ENCODE measurements around the gene IGFBP1. TPM values are rescaled to one million over a fixed set of nuclear protein-coding genes. Genes with fewer than 3 reads are reported as not detected.

Gene IGFBP1
- total and polyA plus RNA-seq, 2 of the 13 experiments (the other 11 are each of a cell fraction or from before 2014, with no cell fraction given), result 5.4 to 885 TPM

- TF ChIP-seq ZNF761 (CRISPR knock-in tag; conservative IDR thresholded peaks at IDR 0.05) (peak; percentile 89), RARA (CRISPR knock-in tag; IDR thresholded peaks at IDR 0.05) (peak; percentile 98), CENPX (CRISPR knock-in tag; IDR thresholded peaks at IDR 0.05) (no peak), EHMT2 (IDR thresholded peaks at IDR 0.05; ENCODE audit: borderline replicate concordance, low read depth, low read length) (0 out of 2 replicates have a peak, but pooled peaks have one; percentile 53), REPIN1 (CRISPR knock-in tag; IDR thresholded peaks at IDR 0.05; ENCODE audit: borderline replicate concordance, low read depth) (peak; percentile 37; the same call in 1 of the 2 replicates), FOXC1 (CRISPR knock-in tag; IDR thresholded peaks at IDR 0.05; ENCODE audit: borderline replicate concordance) (peak; percentile 75; the same call in 1 of the 2 replicates), PTBP1 (IDR thresholded peaks at IDR 0.05; ENCODE audit: low read depth, low read length, poor library complexity, severe bottlenecking) (no peak), ZNF18 (CRISPR knock-in tag; IDR thresholded peaks at IDR 0.05; ENCODE audit: insufficient replicate concordance) (peak; percentile 86), KMT2B (CRISPR knock-in tag; IDR thresholded peaks at IDR 0.05) (peak; percentile 69; the same call in 1 of the 2 replicates), ZNF597 (CRISPR knock-in tag; IDR thresholded peaks at IDR 0.05) (no peak), ZNF615 (CRISPR knock-in tag; IDR thresholded peaks at IDR 0.05; ENCODE audit: borderline replicate concordance) (no peak), FOXA3 (CRISPR knock-in tag; IDR thresholded peaks at IDR 0.05) (peak; percentile 98), KAT2B (IDR thresholded peaks at IDR 0.05; ENCODE audit: borderline replicate concordance, low read depth, low read length) (no peak), ZNF660 (CRISPR knock-in tag; IDR thresholded peaks at IDR 0.05; ENCODE audit: borderline replicate concordance, low read depth) (no peak), ZNF121 (CRISPR knock-in tag; IDR thresholded peaks at IDR 0.05) (peak; percentile 56), TFDP1 (CRISPR knock-in tag; IDR thresholded peaks at IDR 0.05; ENCODE audit: borderline replicate concordance) (no peak), ZNF775 (CRISPR knock-in tag; IDR thresholded peaks at IDR 0.05; ENCODE audit: borderline replicate concordance) (0 out of 2 replicates have a peak, but pooled peaks have one; percentile 67), ATF4 (CRISPR knock-in tag; IDR thresholded peaks at IDR 0.05) (peak in 1 of 2 experiments; percentile 100; a peak in 2 of 4 replicates), CCAR2 (optimal IDR thresholded peaks at IDR 0.05; ENCODE audit: low read depth, low read length) (peak; percentile 71), ZHX1 (CRISPR knock-in tag; IDR thresholded peaks at IDR 0.05; ENCODE audit: low read depth) (peak; percentile 83; the same call in 1 of the 2 replicates), PRPF4 (IDR thresholded peaks at IDR 0.05; ENCODE audit: low read depth, low read length, poor library complexity, severe bottlenecking) (no peak)
These were observed 6.4 kb upstream of the IGFBP1 start (continued) for GRCh38 chr7:45881759-45882464.

Measured in HepG2 (cell line).